ENCODE data around the gene CMA1.

DNA sequence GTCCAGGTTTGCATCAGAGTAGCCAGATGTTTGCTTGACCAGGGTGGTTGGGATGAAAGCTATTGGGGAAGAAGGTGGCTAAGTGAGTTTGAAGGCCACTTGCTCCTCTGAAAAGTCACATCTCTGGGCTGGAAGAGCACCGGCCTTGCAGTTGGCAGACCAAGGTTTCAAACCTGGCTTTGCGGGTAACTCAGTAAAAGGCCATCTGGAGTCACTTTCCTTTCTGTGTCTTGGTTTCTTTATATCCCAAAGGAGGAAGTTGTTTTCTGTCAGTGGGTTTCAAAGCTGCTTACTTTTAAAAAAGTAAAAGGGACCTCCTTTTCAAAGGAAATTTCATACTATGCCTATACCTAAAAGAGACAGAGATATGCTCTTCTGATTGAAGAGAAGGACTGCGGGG is 26.2 kb upstream of the CMA1 start:
- TF ChIP-seq EZH2 (IDR thresholded peaks at IDR 0.05; ENCODE audit: borderline replicate concordance, insufficient read depth, low read length, poor library complexity, severe bottlenecking) (no peak), POLR2AphosphoS5 (IDR thresholded peaks at IDR 0.05) (no peak), TAF1 (IDR thresholded peaks at IDR 0.05; ENCODE audit: low read depth) (no peak), SMC3 (conservative IDR thresholded peaks at IDR 0.05; ENCODE audit: poor library complexity) (no peak), RAD21 (conservative IDR thresholded peaks at IDR 0.05) (no peak), MXI1 (conservative IDR thresholded peaks at IDR 0.05; ENCODE audit: poor library complexity, severe bottlenecking) (no peak)
- TF ChIP-seq, protein P1, sequence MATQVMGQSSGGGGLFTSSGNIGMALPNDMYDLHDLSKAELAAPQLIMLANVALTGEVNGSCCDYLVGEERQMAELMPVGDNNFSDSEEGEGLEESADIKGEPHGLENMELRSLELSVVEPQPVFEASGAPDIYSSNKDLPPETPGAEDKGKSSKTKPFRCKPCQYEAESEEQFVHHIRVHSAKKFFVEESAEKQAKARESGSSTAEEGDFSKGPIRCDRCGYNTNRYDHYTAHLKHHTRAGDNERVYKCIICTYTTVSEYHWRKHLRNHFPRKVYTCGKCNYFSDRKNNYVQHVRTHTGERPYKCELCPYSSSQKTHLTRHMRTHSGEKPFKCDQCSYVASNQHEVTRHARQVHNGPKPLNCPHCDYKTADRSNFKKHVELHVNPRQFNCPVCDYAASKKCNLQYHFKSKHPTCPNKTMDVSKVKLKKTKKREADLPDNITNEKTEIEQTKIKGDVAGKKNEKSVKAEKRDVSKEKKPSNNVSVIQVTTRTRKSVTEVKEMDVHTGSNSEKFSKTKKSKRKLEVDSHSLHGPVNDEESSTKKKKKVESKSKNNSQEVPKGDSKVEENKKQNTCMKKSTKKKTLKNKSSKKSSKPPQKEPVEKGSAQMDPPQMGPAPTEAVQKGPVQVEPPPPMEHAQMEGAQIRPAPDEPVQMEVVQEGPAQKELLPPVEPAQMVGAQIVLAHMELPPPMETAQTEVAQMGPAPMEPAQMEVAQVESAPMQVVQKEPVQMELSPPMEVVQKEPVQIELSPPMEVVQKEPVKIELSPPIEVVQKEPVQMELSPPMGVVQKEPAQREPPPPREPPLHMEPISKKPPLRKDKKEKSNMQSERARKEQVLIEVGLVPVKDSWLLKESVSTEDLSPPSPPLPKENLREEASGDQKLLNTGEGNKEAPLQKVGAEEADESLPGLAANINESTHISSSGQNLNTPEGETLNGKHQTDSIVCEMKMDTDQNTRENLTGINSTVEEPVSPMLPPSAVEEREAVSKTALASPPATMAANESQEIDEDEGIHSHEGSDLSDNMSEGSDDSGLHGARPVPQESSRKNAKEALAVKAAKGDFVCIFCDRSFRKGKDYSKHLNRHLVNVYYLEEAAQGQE (IDR thresholded peaks at IDR 0.05; ENCODE audit: borderline replicate concordance): no peak
- TF ChIP-seq, protein P2, sequence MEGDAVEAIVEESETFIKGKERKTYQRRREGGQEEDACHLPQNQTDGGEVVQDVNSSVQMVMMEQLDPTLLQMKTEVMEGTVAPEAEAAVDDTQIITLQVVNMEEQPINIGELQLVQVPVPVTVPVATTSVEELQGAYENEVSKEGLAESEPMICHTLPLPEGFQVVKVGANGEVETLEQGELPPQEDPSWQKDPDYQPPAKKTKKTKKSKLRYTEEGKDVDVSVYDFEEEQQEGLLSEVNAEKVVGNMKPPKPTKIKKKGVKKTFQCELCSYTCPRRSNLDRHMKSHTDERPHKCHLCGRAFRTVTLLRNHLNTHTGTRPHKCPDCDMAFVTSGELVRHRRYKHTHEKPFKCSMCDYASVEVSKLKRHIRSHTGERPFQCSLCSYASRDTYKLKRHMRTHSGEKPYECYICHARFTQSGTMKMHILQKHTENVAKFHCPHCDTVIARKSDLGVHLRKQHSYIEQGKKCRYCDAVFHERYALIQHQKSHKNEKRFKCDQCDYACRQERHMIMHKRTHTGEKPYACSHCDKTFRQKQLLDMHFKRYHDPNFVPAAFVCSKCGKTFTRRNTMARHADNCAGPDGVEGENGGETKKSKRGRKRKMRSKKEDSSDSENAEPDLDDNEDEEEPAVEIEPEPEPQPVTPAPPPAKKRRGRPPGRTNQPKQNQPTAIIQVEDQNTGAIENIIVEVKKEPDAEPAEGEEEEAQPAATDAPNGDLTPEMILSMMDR (IDR thresholded peaks at IDR 0.05; ENCODE audit: poor library complexity, severe bottlenecking): no peak

Data from neural cell (in vitro differentiated cells).